WERI-Rb-1 (cell line): ENCODE measurements around the gene UNC5C.

ENCODE experiments used
- DNase-seq: peaks from one replicate; pipeline ENCODE4 v3.0.0-alpha.2; 2020
- H3K27ac ChIP-seq: fragments of 250-450 bp; sonication (Bioruptor Pico); 2 replicates; pipeline ENCODE4 v1.5.1; 2020; ENCODE audit warnings: mild to moderate bottlenecking, moderate library complexity
- H3K27me3 ChIP-seq: fragments of 250-450 bp; sonication (Bioruptor Pico); 2 replicates; pipeline ENCODE4 v1.5.1; 2021; ENCODE audit warnings: mild to moderate bottlenecking, low read depth, moderate library complexity; ENCODE audit not compliant: insufficient read depth, severe bottlenecking
- H3K36me3 ChIP-seq: fragments of 250-450 bp; sonication (Bioruptor Pico); 2 replicates; pipeline ENCODE4 v1.5.1; 2020; ENCODE audit warnings: mild to moderate bottlenecking, moderate library complexity
- H3K4me3 ChIP-seq: 2 replicates; pipeline ENCODE4 v1.5.1; 2011; ENCODE audit warnings: low read depth, mild to moderate bottlenecking, control low read depth, low read length
- H3K9me3 ChIP-seq: fragments of 250-450 bp; sonication (Bioruptor Pico); 2 replicates; pipeline ENCODE4 v1.5.1; 2021; ENCODE audit warnings: mild to moderate bottlenecking, moderate library complexity; ENCODE audit not compliant: severe bottlenecking
- TF ChIP-seq, protein P1 (sequence below): IDR thresholded peaks from 2 replicates; pipeline ENCODE4 v1.5.1; 2011; ENCODE audit warnings: low read depth, mild to moderate bottlenecking, control low read depth, inconsistent platforms, low read length

Gene UNC5C

DNA sequence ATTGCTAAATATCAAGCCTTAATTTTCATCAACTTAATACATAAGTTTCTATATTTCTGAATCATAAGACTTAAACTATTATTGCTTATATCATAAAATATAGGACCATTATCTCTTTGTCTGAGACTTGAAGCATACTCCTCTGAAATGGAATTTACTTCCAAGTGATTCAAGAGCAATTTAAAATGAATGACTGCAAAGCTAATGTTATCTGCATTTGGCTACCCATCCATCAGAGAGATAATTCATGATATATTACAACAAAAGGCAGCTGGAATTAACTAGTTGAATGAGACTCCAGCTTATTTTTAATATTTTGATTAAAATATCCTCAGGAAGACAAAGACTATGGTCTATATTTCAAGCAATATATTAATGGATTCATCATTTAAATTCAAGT, 208.6 kb downstream of the UNC5C start:
- no peaks in the 10 kb centered on the region for H3K27me3 ChIP-seq
- no peaks in the 10 kb centered on the region for H3K9me3 ChIP-seq
- H3K36me3 ChIP-seq: no peaks in the 10 kb centered on the region
- TF ChIP-seq, protein P1, sequence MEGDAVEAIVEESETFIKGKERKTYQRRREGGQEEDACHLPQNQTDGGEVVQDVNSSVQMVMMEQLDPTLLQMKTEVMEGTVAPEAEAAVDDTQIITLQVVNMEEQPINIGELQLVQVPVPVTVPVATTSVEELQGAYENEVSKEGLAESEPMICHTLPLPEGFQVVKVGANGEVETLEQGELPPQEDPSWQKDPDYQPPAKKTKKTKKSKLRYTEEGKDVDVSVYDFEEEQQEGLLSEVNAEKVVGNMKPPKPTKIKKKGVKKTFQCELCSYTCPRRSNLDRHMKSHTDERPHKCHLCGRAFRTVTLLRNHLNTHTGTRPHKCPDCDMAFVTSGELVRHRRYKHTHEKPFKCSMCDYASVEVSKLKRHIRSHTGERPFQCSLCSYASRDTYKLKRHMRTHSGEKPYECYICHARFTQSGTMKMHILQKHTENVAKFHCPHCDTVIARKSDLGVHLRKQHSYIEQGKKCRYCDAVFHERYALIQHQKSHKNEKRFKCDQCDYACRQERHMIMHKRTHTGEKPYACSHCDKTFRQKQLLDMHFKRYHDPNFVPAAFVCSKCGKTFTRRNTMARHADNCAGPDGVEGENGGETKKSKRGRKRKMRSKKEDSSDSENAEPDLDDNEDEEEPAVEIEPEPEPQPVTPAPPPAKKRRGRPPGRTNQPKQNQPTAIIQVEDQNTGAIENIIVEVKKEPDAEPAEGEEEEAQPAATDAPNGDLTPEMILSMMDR: no peak
- no peak overlapping the region for H3K4me3 ChIP-seq
- DNase-seq: no peak
- H3K27ac ChIP-seq: no peak overlapping the region

DNA sequence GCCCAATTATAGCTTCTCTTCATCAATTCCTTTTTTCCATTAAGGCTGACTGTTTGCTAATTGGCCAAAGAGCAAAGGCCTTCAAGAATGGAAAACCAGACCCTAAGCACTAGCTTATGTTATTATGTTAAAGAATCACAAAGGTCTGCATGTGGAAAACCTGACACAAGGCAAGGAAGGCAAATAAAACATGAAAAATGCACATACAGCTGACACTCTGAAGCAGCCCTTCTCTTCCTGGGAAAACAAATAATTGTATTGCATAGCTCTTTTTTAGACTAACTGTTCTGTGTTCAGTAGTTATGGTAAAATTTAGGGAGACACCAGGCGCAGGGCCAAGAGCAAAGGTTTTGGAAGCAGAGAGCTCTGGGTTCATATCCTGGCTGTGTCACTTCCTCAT, 223.1 kb downstream of the UNC5C start:
- DNase-seq: no peak
- TF ChIP-seq, protein P1: no peak
- H3K4me3 ChIP-seq: no peak overlapping the region
- H3K27ac ChIP-seq: no peak overlapping the region
- no peaks in the 10 kb centered on the region for H3K36me3 ChIP-seq
- no peaks in the 10 kb centered on the region for H3K27me3 ChIP-seq
- no peaks in the 10 kb centered on the region for H3K9me3 ChIP-seq

DNA sequence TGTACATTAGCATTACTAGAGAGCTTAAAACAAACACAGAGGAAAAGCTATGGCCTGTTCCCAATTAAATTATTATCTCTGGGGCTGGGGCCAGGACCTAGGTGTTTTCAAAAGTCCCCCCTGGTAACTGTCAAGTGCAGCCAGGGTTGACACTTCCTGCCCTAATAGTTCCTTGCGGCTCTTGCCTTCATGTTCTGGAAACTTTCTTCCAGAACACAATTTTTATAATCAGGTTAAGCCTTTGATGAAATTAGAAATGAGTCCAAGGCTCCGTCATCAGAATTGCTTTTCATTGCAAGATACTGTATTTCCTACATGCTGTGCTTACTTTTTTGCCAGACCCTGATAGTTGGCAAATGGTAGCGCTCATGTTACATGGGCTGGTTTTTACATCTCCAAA, 229.6 kb downstream of the UNC5C start:
- H3K4me3 ChIP-seq: no peak overlapping the region
- H3K9me3 ChIP-seq: no peaks in the 10 kb centered on the region
- no peaks in the 10 kb centered on the region for H3K27me3 ChIP-seq
- no peak for DNase-seq
- H3K36me3 ChIP-seq: no peaks in the 10 kb centered on the region
- TF ChIP-seq, protein P1: no peak
- no peak overlapping the region for H3K27ac ChIP-seq

DNA sequence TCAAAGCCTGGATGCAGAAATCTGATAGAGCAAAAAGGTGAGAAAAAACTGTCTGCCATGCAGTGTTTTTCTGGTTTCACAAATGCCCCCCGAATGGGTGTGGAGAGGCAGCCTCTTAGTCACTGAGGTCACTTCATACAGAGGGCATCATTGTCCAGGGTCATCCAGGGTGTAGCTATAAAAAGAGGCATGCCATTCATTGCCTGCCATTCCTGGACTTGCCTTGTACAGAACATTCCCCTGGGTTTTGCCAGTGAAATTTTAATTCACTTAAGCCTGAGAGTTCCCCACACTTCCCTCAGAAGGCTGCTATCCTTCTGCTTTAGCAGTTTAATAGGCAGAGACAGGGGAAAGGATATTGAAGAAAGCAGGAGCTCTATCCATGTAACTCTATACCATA, 230.3 kb downstream of the UNC5C start:
- no peak for DNase-seq
- H3K36me3 ChIP-seq: no peaks in the 10 kb centered on the region
- H3K4me3 ChIP-seq: no peak overlapping the region
- TF ChIP-seq, protein P1: no peak
- H3K27me3 ChIP-seq: no peaks in the 10 kb centered on the region
- H3K9me3 ChIP-seq: no peaks in the 10 kb centered on the region
- no peak overlapping the region for H3K27ac ChIP-seq

DNA sequence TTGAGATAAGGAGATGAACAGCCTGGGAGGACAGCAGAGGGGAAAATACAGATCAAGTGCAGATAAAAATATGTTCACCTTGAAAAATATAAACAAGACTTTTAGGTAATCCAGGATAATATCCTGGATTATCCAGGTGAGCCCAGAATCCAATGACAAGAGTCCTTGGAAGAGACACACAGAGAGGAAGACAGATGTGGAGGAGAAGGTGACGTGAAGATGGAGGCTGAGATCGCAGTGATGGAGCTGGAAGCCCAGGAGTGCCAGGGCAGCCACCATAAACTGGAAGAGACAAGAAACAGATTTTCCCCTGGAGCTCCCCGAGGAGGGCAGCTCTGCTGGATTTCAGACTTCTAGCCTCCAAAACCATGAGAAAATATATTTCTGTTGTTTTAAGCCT, 230.7 kb downstream of the UNC5C start:
- no peak overlapping the region for H3K4me3 ChIP-seq
- no peaks in the 10 kb centered on the region for H3K36me3 ChIP-seq
- TF ChIP-seq, protein P1: no peak
- no peak overlapping the region for H3K27ac ChIP-seq
- DNase-seq: no peak
- H3K27me3 ChIP-seq: no peaks in the 10 kb centered on the region
- no peaks in the 10 kb centered on the region for H3K9me3 ChIP-seq

DNA sequence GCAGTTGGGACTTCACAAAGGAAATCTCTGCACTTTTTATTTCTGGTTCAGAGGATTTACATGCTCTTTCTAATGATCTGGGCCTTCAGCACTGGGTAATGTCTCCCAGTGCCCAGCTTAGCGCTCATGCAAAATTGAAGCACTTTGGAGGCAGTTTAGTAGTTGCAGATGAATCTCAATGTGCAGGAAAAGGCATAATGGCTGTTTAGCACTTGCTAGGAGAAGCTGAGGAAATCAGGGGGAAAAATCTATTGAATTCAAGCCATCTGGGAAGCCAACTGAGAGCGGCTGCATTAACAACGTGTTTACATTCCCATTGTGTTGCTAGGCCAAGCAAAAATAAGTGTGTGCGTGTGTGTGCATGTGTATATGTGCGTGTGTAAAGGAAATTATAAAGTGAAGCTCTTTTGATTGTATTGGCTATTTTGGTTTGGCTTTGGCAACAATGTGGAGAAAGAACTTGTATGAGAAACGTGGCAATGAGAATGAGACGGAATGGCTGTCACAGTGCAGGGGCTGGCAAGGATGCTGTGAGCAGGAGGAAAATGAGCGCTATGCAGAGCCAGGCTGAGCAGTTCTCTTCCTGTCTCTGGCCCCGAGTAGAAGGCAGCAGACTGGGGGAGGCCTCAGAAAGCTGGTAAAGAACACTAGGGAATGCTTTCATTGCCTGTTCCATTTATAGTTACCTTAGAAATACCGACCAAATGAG, 231.5 kb downstream of the UNC5C start:
- TF ChIP-seq, protein P1: no peak
- H3K36me3 ChIP-seq: no peaks in the 10 kb centered on the region
- H3K4me3 ChIP-seq: no peak overlapping the region
- H3K9me3 ChIP-seq: no peaks in the 10 kb centered on the region
- no peak overlapping the region for H3K27ac ChIP-seq
- no peaks in the 10 kb centered on the region for H3K27me3 ChIP-seq
- DNase-seq: no peak
